Activated CD8-positive, alpha-beta memory T cell treated with anti-CD3 and anti-CD28 coated beads for 4 hours (primary cell): ENCODE measurements around the gene CLRN2.
"Not testable (repeated sequence)": the region's sequence is repeated elsewhere in the genome, so short reads cannot be mapped to it uniquely, and the experiment has no call there.

Experiments used
- DNase-seq, 2 donors: peaks; one replicate each; pipeline ENCODE4 v3.0.0-alpha.2; 2020; ENCODE audit warnings: low read depth in 2 of 2

The CLRN2 gene

DNA sequence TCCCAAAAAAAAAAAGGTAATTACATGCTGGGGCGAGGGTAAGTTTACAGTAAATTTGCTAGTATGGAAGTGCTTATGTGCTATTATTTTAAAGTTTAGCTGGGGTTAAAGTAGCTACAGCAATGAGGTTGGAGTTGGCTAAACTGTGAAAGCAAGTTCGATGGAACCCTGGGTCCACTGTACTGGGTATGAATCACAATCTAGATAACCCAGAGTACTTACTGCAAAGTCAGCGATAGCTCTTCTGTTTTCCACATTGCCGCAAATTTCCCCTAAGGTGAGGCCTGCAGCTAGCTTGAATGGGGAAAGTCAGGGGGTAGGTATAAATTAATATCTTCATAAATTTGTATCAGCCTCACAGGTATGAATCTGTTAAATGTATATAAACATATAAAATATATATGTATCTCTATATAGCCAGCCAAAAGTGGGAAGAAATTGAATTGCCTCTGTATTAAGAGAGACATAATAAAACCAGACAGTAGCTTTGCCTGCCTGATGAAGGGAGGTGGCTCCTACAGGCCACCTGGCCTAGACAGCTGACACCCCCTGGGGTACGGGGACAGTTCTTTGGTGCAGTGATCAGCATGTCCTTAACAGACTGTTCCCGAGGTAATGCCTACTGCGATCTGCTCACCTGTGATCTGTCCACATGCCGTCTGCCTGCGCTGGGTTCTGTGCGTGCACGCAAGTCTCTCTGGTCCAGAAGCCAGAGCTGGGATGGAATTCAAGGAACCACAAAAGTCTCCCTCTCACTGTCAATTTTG, 30.6 kb downstream of the CLRN2 start:
- DNase-seq = no peak

GRCh38 chr4:17546222-17546621, 31.3 kb downstream of the CLRN2 start:
- no peak for DNase-seq

DNA sequence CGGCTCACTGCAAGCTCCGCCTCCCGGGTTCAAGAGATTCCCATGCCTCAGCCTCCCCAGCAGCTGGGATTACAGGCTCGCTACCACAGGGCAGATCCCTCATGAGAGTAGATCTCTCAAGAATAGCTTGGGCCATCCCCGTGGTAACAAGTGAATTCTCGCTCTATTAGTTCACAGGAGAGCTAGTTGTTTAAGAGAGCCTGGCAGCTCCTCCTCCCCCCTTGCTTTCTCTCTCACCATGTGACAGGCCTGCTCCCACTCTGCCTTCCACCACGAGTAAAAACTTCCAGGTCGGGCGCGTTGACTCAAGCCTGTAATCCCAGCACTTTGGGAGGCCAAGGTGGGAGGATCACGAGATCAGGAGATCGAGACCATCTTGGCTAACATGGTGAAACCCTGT, 31.7 kb downstream of the CLRN2 start:
- DNase-seq = no peak

- DNase-seq = no peak
Measured at GRCh38 chr4:17550549-17550948, 35.6 kb downstream of the CLRN2 start.

DNA sequence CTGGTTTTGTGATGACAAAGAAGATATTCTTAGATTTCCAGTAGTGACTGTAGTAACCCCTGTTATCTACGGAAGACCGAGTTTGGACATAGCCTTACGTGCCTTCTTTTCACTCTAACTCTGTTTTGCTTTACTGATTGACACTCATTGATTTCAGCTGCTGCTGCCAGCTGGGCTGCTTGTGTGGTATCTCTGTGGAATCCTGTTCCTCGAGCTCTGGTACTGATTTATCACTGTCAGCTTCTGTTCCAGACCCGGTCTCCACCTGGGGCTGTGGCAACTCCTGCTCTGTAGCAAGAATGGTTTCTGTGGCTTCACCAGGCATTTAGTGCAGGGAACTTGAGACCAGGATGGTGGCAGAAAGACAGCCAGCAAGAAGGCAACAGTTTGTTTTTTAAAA, 37.5 kb downstream of the CLRN2 start:
- no peak for DNase-seq

DNA sequence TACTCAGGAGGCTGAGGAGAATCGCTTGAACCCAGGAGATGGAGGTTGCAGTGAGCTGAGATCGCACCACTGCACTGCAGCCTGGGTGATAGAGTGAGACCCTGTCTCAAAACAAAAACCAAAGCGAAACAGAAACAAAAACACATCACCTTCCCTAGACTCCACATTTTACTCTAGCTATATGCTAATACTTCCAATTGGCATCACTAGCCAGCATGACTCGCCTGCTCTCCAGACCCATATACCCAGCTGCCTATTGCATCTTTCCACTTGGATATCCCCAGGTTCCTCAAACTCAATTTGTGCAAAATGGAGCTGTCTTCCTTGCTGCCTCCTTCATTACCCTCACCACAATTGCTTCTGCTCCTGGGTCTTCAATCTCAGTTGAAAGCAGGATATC, 39.6 kb downstream of the CLRN2 start:
- no peak for DNase-seq

DNA sequence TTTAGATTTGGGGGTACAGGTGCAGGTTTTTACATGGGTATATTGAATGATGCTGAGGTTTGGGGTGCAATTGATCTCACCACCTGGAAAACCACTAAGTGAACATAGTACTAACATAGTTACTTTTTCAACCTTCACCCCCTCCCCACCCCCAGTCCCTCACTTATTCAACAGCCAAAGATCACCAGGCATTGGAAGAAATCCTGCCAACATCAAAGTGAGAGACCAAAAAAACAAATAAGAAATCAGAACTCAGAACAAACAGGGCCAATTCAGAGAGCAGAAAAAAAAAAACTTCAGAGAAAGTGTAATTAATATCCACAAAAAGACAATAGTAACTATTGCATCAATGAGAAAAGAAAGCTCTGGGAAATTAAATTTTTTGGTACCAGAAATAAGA, 41.5 kb downstream of the CLRN2 start:
- DNase-seq = no peak

GRCh38 chr4:17557880-17558279, 42.9 kb downstream of the CLRN2 start:
- no peak for DNase-seq

GRCh38 chr4:17558941-17559708, 44.2 kb downstream of the CLRN2 start:
- no peak for DNase-seq

DNA sequence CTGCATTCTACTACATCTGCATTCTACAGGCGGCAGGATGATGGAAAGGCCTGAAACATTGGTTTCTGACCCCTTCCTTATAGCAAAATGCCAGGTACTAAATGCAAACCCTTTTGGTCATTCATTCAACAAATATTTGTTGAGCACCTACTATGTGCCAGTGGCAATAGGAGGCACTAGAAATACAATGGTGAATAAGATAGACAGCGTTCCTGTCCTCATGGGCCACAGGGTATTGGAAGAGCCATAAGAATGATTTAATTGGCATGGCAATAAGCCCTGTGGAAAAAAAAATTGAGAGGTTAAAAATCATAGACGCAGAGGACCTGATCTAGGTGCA, 44.7 kb downstream of the CLRN2 start:
- no peak for DNase-seq

DNA sequence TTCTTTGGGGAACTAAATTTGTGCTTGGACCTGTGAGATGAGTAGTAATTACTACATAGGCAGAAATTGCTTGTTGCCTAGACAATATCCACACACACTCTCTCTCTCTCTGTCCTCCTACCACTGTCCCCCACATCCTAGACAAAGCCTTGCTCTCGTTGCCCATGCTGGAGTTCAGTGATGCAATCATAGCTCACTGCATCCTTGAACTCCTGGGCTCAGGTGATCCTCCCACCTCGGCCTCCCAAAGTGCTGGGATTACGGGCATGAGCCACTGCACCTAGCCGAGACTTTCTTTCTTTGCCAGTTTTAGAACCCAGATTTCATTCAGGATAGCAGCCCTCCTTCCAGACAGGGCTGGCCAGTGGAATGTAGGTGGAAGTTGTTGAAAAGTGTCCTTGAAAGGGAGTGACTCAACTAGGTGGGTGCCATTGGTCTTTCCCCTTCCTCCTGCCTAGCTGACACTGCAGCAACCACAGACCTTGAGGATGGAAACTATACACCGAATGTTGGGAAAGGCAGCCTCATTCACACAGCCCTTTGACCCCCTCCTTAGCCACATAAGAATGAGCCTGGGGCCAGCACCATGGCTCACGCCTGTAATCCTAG, 45.2 kb downstream of the CLRN2 start:
- no peak for DNase-seq

DNA sequence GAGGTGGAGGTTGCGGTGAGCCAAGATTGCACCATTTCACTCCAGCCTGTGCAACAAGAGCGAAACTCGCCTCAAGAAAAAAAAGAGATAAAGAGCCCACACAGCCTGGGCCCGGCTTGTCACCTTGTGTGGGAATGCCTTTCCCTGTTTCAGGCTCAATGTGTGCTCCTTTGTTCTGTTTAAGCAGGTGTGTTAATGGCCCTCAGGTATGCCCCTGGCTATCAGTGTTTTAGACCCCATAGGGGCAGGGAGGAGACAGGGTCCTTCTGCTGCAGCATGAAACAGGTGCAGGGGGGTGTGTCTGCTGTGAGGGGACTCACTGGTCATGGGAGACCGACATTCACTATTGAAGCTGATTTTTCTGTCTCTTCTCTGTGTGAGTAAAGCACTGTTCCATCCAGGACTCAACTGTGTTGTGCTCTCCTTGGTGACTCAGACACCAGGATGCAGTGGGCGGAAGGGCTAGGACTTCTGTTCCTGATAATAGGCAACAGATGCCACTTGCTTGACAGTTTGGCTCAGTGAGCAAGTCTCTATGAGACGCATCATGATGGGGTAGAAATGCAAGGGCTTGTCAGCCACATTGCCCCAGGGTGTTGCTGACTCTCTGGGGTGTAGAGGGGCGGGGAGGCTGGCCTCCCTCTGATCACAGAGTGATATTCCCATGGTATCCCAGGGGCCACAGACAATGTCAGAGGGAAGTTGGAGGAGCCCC, 46.4 kb downstream of the CLRN2 start:
- DNase-seq = no peak

- DNase-seq = no peak
Measured at GRCh38 chr4:17562157-17562556, 47.2 kb downstream of the CLRN2 start.

DNA sequence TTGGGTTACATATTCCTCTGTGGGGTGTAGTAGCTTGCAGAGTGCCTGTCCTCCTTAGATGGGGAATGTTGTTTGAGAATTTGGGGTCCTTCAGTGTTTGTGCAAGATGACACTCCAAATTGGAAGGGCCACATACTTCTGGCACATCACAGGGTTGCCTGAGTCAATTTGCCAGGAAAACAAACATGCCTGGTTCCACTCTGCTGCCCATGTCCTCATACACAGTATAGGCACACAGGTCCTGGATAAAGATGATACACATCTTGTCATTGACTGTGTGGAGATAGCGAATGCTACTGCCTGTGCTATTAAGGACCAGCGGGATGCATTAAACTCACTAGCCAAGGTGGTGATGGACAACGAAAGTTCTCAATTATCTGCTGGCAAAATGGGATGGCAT, 50.9 kb downstream of the CLRN2 start:
- no peak for DNase-seq

- DNase-seq = no peak
Measured at GRCh38 chr4:17567271-17567670, 52.3 kb downstream of the CLRN2 start.

DNA sequence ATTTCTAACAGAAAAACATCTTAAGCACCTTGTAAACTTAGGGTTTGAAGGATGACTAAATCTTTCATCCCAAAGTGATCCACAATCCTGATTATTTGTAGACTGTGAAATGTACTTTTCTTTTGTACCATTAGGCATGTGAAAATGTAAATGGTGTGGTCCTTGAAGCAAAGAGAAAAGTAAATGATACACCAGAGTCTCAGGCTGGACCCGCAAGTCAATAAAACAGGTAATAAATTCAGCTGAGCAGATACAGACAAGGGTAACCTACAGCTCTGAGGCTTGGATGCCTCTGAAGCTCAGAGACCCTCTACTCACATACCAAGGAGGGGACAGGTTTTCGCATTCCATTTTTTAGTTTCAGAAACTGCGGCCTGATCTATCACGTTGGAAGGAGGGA, 59.2 kb downstream of the CLRN2 start:
- no peak for DNase-seq

DNA sequence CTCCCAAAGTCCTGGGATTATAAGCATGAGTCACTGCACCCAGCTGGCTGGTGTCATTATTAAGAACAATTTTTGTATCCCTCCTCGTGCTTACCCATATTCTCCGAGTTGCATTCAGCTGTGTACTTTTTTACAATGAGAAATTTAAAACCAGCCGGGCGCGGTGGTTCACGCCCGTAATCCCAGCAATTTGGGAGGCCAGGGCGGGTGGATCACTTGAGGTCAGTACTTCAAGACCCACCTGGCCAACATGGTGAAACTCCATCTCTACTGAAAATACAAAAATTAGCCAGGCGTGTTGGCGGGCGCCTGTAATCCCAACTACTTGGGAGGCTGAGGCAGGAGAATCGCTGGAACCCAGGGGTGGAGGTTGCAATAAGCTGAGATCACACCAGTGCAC, 60.2 kb downstream of the CLRN2 start:
- not testable (repeated sequence) for DNase-seq
